Fibroblast of mammary gland (primary cell): ENCODE data around the gene ANKRD63.

ENCODE experiments used
- DNase-seq: peaks from one replicate; pipeline ENCODE4 v3.0.0-alpha.2; 2010; ENCODE audit warnings: low read depth
- H3K4me3 ChIP-seq: 2 replicates; pipeline ENCODE4 v1.5.1; 2011; ENCODE audit warnings: low read depth, mild to moderate bottlenecking, low read length, moderate library complexity; ENCODE audit not compliant: control insufficient read depth
- CTCF ChIP-seq: conservative IDR thresholded peaks from 2 replicates; pipeline ENCODE4 v1.5.1; 2011; ENCODE audit warnings: low read depth, low read length, inconsistent platforms; ENCODE audit not compliant: control insufficient read depth, insufficient read depth

ANKRD63 gene

GRCh38 chr15:40323239-40323952, 40.5 kb upstream of the ANKRD63 start, which contains the start of gene INAFM2:
Gene INAFM2 (plus strand): TSS chr15:40323692. CDS start chr15:40324056, 364 bp downstream.
- peak within 1 kb of the TSS; percentile 55 for H3K4me3 ChIP-seq
- TF ChIP-seq CTCF, result peak; percentile 35

GRCh38 chr15:40322531-40323238, 39.8 kb upstream of the ANKRD63 start:
- peak overlapping the region; percentile 34 for H3K4me3 ChIP-seq
- no peak for DNase-seq
- no peak for TF ChIP-seq CTCF

More at GRCh38 chr15:40323239-40323952, 40.5 kb upstream of the ANKRD63 start, which contains the start of gene INAFM2:
- peak; percentile 77 for DNase-seq

DNA sequence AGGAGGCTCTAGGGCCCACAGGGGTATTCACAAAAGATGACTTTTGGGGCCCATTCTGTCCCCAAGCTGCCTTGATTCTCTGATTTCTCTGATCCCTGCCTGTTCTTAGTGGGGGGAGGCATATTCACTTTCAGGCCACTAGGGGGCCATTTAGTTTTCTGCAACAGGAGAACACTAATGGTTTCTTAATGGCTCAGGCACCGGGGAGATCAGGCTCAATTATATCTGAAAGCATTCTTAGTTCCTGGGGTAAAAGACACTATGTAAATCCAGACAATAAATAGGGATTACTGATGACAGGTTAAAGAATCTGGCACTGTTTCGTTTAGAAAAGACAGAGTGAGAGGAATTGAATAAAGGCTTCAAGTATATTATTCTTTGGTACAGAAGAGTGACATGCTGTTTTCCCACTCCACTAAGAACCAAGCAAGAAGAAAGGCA, 38.1 kb upstream of the ANKRD63 start:
- peak; percentile 92 for TF ChIP-seq CTCF
- DNase-seq, result peak; percentile 65
- H3K4me3 ChIP-seq, result no peak overlapping the region

DNA sequence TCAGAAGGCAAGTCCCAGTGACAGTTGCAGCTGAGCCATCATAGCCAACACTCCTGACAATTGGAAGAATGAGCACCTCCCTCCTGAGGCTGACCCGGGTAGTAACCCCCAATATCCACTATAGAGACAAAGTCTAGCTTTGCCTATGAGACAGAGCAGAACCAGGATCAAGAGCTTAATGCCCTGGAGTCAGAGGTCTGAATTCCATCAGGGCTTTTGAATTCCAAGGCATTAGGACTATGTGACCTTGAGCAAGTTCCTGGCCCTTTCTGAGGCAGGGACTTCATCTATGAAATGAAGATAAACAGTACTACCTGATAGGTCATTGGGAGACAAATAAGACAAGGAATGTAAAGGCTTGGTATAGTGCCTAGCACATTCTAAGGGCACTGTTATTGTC, 37.5 kb upstream of the ANKRD63 start:
- no peak for DNase-seq
- no peak overlapping the region for H3K4me3 ChIP-seq
- TF ChIP-seq CTCF, result no peak

- DNase-seq, result no peak
- no peak for TF ChIP-seq CTCF
- no peak overlapping the region for H3K4me3 ChIP-seq
Observed at GRCh38 chr15:40317580-40317979, 34.7 kb upstream of the ANKRD63 start.

DNA sequence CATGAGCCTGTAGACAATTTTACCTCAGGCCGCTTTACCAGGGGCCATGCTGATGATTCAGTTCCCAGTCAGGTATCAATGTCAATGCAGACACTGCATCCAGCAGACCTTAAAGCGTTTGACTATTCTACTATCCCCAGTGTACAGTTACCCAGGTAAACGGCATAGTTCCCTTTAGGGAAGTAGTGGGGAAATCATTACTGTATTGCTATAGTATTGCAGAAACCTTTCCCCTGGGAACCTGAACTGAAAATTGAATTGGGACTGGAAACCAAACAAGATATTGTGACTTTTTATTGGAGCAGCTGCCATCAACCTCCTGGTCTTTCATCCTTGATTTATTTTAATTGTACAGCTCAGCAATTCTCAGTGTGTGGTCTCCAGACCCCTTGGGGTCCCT, 34.1 kb upstream of the ANKRD63 start:
- DNase-seq, result no peak
- no peak for TF ChIP-seq CTCF
- H3K4me3 ChIP-seq, result no peak overlapping the region
